ENCODE results near the gene PODXL. TPM values are rescaled to one million over a fixed set of nuclear protein-coding genes. Genes with fewer than 3 reads are reported as not detected.

Gene PODXL
- total RNA-seq, 6 donors from 2014 or later = 57.0 to 108 (median 96.6) TPM

DNA sequence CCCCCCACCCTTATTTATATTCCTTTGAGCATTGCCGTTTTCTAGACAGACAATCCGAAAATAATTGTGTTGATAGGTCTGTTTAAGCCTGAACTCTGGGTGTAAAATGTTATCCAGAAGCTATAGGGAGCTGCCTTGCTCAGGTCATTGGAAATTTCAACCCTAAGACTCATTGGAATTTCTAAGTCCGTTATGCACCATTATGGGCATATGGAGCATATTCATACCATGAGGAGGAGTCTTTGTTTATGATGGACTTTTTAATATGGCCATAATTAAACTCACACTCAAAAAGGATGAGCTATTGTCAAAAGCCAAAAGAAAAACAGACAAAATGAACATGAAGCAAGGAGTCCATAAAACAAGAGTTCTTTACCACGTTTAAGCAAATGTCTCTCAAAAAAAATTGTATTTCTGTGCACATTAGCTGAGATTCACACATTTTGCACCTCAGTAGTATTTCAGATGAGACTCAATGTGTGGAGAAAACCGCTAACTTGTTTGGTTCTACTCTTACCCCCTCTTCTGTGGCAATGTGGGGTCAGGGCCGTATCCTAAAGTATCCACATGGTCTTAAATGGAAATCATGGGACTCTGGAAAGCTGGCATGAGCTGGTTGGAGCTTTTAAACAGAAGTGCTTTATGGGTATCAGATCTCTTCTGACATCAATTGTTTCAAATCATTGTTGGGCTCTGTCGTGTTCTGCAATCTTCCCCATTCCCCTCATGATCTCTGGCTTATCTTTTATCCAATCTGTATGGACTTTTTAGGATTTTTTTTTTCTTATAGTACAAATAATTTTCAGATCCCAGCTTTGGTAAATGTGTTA, 60.5 kb downstream of the PODXL start:
- 80 to 81% methylated on average over 7 of the region's 7 CpGs for WGBS, 2 donors
- ATAC-seq (ENCODE audit: low FRiP score in 2 of 2) = no peak
- H3K27me3 ChIP-seq = no peaks in the 10 kb centered on the region
- H3K27ac ChIP-seq = no peak overlapping the region
- no peaks in the 10 kb centered on the region for H3K9me3 ChIP-seq
- no peak overlapping the region for H3K4me3 ChIP-seq
- H3K36me3 ChIP-seq = peaks cover 0 to 57% (median 7%) of the 10 kb centered on the region in 4 donors
- TF ChIP-seq, protein P1, sequence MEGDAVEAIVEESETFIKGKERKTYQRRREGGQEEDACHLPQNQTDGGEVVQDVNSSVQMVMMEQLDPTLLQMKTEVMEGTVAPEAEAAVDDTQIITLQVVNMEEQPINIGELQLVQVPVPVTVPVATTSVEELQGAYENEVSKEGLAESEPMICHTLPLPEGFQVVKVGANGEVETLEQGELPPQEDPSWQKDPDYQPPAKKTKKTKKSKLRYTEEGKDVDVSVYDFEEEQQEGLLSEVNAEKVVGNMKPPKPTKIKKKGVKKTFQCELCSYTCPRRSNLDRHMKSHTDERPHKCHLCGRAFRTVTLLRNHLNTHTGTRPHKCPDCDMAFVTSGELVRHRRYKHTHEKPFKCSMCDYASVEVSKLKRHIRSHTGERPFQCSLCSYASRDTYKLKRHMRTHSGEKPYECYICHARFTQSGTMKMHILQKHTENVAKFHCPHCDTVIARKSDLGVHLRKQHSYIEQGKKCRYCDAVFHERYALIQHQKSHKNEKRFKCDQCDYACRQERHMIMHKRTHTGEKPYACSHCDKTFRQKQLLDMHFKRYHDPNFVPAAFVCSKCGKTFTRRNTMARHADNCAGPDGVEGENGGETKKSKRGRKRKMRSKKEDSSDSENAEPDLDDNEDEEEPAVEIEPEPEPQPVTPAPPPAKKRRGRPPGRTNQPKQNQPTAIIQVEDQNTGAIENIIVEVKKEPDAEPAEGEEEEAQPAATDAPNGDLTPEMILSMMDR (IDR thresholded peaks at IDR 0.05) = no peak
- TF ChIP-seq POLR2AphosphoS5 (IDR thresholded peaks at IDR 0.05) (no peak), POLR2A (IDR thresholded peaks at IDR 0.05) (no peak), EP300 (IDR thresholded peaks at IDR 0.05) (no peak)
- H3K4me1 ChIP-seq = peaks cover 0 to 7% (median 2%) of the 10 kb centered on the region in 4 donors
- no peak for DNase-seq

DNA sequence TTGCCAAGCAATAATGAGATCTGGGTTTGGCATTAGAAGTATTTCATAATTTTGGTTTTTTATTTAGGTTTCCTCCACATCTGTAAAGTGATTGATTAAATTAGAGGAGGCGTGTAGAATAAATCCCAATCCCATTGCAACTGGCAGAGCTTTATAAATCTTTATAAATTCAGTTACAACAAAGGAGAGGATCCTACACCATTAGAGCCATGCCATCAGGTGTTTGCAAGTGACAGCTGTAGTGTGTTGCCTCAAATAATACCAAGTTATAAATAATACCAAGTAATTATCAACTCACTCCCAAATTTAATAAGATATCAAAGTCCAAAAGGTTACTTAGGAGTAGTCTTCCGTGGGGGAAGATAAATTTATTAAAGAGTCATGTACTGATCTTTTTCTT, 62.2 kb downstream of the PODXL start:
- peaks cover 0 to 7% (median 2%) of the 10 kb centered on the region in 4 donors for H3K4me1 ChIP-seq
- no peak for DNase-seq
- TF ChIP-seq, protein P1 (IDR thresholded peaks at IDR 0.05) = no peak
- TF ChIP-seq POLR2AphosphoS5 (IDR thresholded peaks at IDR 0.05) = no peak
- no peak for TF ChIP-seq POLR2A (IDR thresholded peaks at IDR 0.05)
- no peaks in the 10 kb centered on the region for H3K9me3 ChIP-seq
- WGBS, 2 donors = 94 to 95% methylated on average over 2 of the region's 2 CpGs
- no peaks in the 10 kb centered on the region for H3K27me3 ChIP-seq
- H3K36me3 ChIP-seq = peaks cover 0 to 43% (median 7%) of the 10 kb centered on the region in 4 donors
- no peak overlapping the region for H3K4me3 ChIP-seq
- ATAC-seq (ENCODE audit: low FRiP score in 2 of 2) = no peak
- no peak overlapping the region for H3K27ac ChIP-seq

DNA sequence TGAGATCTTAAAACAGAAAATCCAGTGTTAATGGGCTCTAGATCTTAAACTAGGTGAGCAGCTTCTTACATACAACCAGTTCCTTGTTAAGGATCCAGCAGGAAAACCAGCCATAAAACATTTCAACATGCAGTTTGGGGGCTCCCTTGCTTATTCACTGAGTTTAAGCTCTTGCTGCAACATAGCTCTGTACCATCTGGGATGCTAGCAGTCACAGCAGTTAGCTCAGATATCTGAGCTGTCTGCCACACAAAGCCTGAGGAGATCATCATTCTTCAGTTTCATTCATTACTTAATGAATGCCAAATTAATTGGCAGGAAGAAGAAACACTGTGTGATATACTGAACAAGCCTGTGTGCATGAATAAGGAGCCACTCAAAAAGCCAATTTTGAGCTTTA, 62.8 kb downstream of the PODXL start:
- H3K4me3 ChIP-seq = no peak overlapping the region
- no peaks in the 10 kb centered on the region for H3K27me3 ChIP-seq
- no peak for TF ChIP-seq EP300 (IDR thresholded peaks at IDR 0.05)
- TF ChIP-seq POLR2A (IDR thresholded peaks at IDR 0.05) = no peak
- no peak for TF ChIP-seq POLR2AphosphoS5 (IDR thresholded peaks at IDR 0.05)
- TF ChIP-seq, protein P1 (IDR thresholded peaks at IDR 0.05) = no peak
- DNase-seq (no peak), ATAC-seq (ENCODE audit: low FRiP score in 2 of 2) (no peak)
- H3K9me3 ChIP-seq = no peaks in the 10 kb centered on the region
- H3K36me3 ChIP-seq = peaks cover 0 to 37% (median 5%) of the 10 kb centered on the region in 4 donors
- no peak overlapping the region for H3K27ac ChIP-seq
- H3K4me1 ChIP-seq = peaks cover 0 to 7% (median 2%) of the 10 kb centered on the region in 4 donors

DNA sequence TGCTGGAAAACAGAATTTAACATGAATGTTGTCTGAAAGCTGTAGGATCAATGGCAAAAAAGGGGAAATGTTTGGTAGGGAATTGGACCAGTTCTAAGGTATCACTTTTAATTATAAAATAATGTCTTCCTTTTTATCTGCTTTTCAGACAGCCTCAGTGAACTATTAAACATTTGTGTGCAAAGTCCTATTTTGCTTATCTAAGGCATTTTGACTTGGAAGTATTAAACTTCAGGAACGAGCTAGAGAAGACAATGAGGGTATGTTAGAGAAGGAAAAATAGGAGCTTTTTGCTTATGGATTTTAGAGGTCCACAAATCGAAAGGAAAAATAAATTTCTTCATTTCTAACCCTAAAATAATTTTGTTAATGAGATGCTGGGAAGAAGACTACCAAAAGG, 63.3 kb downstream of the PODXL start:
- Histone ChIP-seq H3K27me3 (no peaks in the 10 kb centered on the region), H3K4me3 (no peak overlapping the region), H3K27ac (no peak overlapping the region), H3K4me1 (peaks cover 0 to 5% (median 2%) of the 10 kb centered on the region in 4 donors), H3K9me3 (no peaks in the 10 kb centered on the region), H3K36me3 (peaks cover 0 to 33% (median 5%) of the 10 kb centered on the region in 4 donors)
- DNase-seq (no peak), ATAC-seq (ENCODE audit: low FRiP score in 2 of 2) (no peak)
- TF ChIP-seq, protein P1 (IDR thresholded peaks at IDR 0.05) = no peak
- TF ChIP-seq POLR2A (IDR thresholded peaks at IDR 0.05) (no peak), POLR2AphosphoS5 (IDR thresholded peaks at IDR 0.05) (no peak), EP300 (IDR thresholded peaks at IDR 0.05) (no peak)
- 97 to 99% methylated on average over 2 of the region's 2 CpGs for WGBS, 2 donors

DNA sequence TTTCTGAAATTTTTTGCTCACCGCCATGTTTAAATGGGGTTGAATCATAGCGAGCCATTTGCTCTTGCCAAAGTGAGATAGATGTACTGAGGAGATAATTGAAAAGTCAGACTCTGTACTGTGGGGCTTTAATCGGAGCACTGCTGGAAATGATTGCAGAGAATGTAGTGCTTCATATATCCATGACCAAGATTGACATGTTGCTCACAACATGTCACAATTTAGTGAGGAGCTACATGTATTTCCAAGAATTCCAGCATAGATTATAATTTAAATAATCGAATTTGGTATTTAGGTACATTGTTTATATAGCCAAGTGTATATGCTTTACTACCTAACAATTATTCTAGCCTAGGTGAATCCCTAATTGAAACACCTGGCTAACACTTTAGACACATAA, 66.5 kb downstream of the PODXL start:
- Histone ChIP-seq H3K4me3 (no peak overlapping the region), H3K27me3 (no peaks in the 10 kb centered on the region), H3K4me1 (no peaks in the 10 kb centered on the region), H3K27ac (no peak overlapping the region), H3K36me3 (peaks cover 0 to 19% (median 5%) of the 10 kb centered on the region in 4 donors), H3K9me3 (no peaks in the 10 kb centered on the region)
- WGBS, 2 donors = 96 to 99% methylated on average over 4 of the region's 4 CpGs
- TF ChIP-seq POLR2AphosphoS5 (IDR thresholded peaks at IDR 0.05) = no peak
- TF ChIP-seq, protein P1 (IDR thresholded peaks at IDR 0.05) = no peak
- no peak for TF ChIP-seq POLR2A (IDR thresholded peaks at IDR 0.05)
- no peak for TF ChIP-seq EP300 (IDR thresholded peaks at IDR 0.05)
- no peak for ATAC-seq (ENCODE audit: low FRiP score in 2 of 2)
- no peak for DNase-seq

Data from upper lobe of left lung (tissue), 6 donors.